ENCODE results near the gene PYGO2.
A peak's percentile ranks its signal among the peaks of the same experiment; 100 is the strongest.

PYGO2 gene

GRCh38 chr1:154962156-154962749, 671 bp upstream of the PYGO2 start:
- Histone ChIP-seq H4K20me1 (ENCODE audit: insufficient read depth, low read length, poor library complexity, severe bottlenecking) (peaks cover 19% of the 10 kb centered on the region), H3K9ac (ENCODE audit: low read depth, low read length, poor library complexity, severe bottlenecking) (peak overlapping the region; percentile 93), H3K27me3 (ENCODE audit: insufficient read depth, low read length, poor library complexity, severe bottlenecking) (no peaks in the 10 kb centered on the region), H3K36me3 (ENCODE audit: insufficient read depth, low read length) (peaks cover 27% of the 10 kb centered on the region; the same call in 1 of the 2 replicates), H3K79me2 (ENCODE audit: insufficient read depth, low read length) (peaks cover 59% of the 10 kb centered on the region), H3K4me2 (ENCODE audit: low read depth, low read length, poor library complexity, severe bottlenecking) (peak overlapping the region; percentile 96), H3F3A (ENCODE audit: low read depth) (no peaks in the 10 kb centered on the region; the same call in 1 of the 2 replicates), H3K9me2 (replicated peaks; ENCODE audit: low read depth, low read length) (no peaks in the 10 kb centered on the region), H3K4me1 (ENCODE audit: insufficient read depth, low read length, poor library complexity, severe bottlenecking) (peaks cover 22% of the 10 kb centered on the region), H3K9me3 (ENCODE audit: insufficient read depth, low read depth, low read length) (no peaks in the 10 kb centered on the region), H3K4me3 (ENCODE audit: low read length, poor library complexity, severe bottlenecking) (peak overlapping the region; percentile 92), H2AFZ (ENCODE audit: low read length) (peak overlapping the region; percentile 80; the same call in 1 of the 2 replicates)
- TF ChIP-seq EZH2phosphoT487 (IDR thresholded peaks at IDR 0.05; ENCODE audit: borderline replicate concordance) = no peak
- no peak for TF ChIP-seq CTCF (conservative IDR thresholded peaks at IDR 0.05; ENCODE audit: low read length)

- H2AFZ ChIP-seq (ENCODE audit: low read length) = no peak overlapping the region
- peaks cover 35% of the 10 kb centered on the region for H3K4me1 ChIP-seq (ENCODE audit: insufficient read depth, low read length, poor library complexity, severe bottlenecking)
- peak overlapping the region; percentile 93 for H3K9ac ChIP-seq (ENCODE audit: low read depth, low read length, poor library complexity, severe bottlenecking)
- H3K36me3 ChIP-seq (ENCODE audit: insufficient read depth, low read length) = peaks cover 15% of the 10 kb centered on the region; the same call in 1 of the 2 replicates
- H3K9me3 ChIP-seq (ENCODE audit: insufficient read depth, low read depth, low read length) = no peaks in the 10 kb centered on the region
- H3K27me3 ChIP-seq (ENCODE audit: insufficient read depth, low read length, poor library complexity, severe bottlenecking) = no peaks in the 10 kb centered on the region
- TF ChIP-seq EZH2phosphoT487 (IDR thresholded peaks at IDR 0.05; ENCODE audit: borderline replicate concordance) (no peak), CTCF (conservative IDR thresholded peaks at IDR 0.05; ENCODE audit: low read length) (no peak)
- peak overlapping the region; percentile 84 for H3K4me2 ChIP-seq (ENCODE audit: low read depth, low read length, poor library complexity, severe bottlenecking)
- H3F3A ChIP-seq (ENCODE audit: low read depth) = peaks cover 3% of the 10 kb centered on the region; the same call in 1 of the 2 replicates
- peaks cover 68% of the 10 kb centered on the region for H3K79me2 ChIP-seq (ENCODE audit: insufficient read depth, low read length)
- no peaks in the 10 kb centered on the region for H3K9me2 ChIP-seq (replicated peaks; ENCODE audit: low read depth, low read length)
- H4K20me1 ChIP-seq (ENCODE audit: insufficient read depth, low read length, poor library complexity, severe bottlenecking) = peaks cover 20% of the 10 kb centered on the region
- peak overlapping the region; percentile 92 for H3K4me3 ChIP-seq (ENCODE audit: low read length, poor library complexity, severe bottlenecking)
Observed at GRCh38 chr1:154960446-154961136, 991 bp downstream of the PYGO2 start.

GRCh38 chr1:154959426-154959780, 2.2 kb downstream of the PYGO2 start:
- peaks cover 24% of the 10 kb centered on the region for H4K20me1 ChIP-seq (ENCODE audit: insufficient read depth, low read length, poor library complexity, severe bottlenecking)
- H3K4me3 ChIP-seq (ENCODE audit: low read length, poor library complexity, severe bottlenecking) = no peak overlapping the region
- peaks cover 46% of the 10 kb centered on the region for H3K4me1 ChIP-seq (ENCODE audit: insufficient read depth, low read length, poor library complexity, severe bottlenecking)
- no peak for TF ChIP-seq EZH2phosphoT487 (IDR thresholded peaks at IDR 0.05; ENCODE audit: borderline replicate concordance)
- no peak for TF ChIP-seq CTCF (conservative IDR thresholded peaks at IDR 0.05; ENCODE audit: low read length)
- no peak overlapping the region for H3K9ac ChIP-seq (ENCODE audit: low read depth, low read length, poor library complexity, severe bottlenecking)
- no peaks in the 10 kb centered on the region for H3K27me3 ChIP-seq (ENCODE audit: insufficient read depth, low read length, poor library complexity, severe bottlenecking)
- no peaks in the 10 kb centered on the region for H3K9me3 ChIP-seq (ENCODE audit: insufficient read depth, low read depth, low read length)
- peaks cover 7% of the 10 kb centered on the region; the same call in 1 of the 2 replicates for H3F3A ChIP-seq (ENCODE audit: low read depth)
- H3K4me2 ChIP-seq (ENCODE audit: low read depth, low read length, poor library complexity, severe bottlenecking) = peak overlapping the region; percentile 84
- H3K79me2 ChIP-seq (ENCODE audit: insufficient read depth, low read length) = peaks cover 76% of the 10 kb centered on the region
- H3K36me3 ChIP-seq (ENCODE audit: insufficient read depth, low read length) = peaks cover 11% of the 10 kb centered on the region; the same call in 1 of the 2 replicates
- no peak overlapping the region for H2AFZ ChIP-seq (ENCODE audit: low read length)
- H3K9me2 ChIP-seq (replicated peaks; ENCODE audit: low read depth, low read length) = no peaks in the 10 kb centered on the region
